Esophagus squamous epithelium (tissue), 5 donors: ENCODE measurements around the gene TBATA. TPM values are rescaled to one million over a fixed set of nuclear protein-coding genes. Genes with fewer than 3 reads are reported as not detected.
A peak's percentile ranks its signal among the peaks of the same experiment; 100 is the strongest.

Source experiments
- DNase-seq: peaks from one replicate; lab custom pipeline; 2025; lab: John Stamatoyannopoulos, UW
- H3K27ac ChIP-seq, 4 donors: fragments of 200-600 bp; sonication (generic); one replicate each; pipeline ENCODE4 v1.5.1; 2016 to 2019; ENCODE audit warnings: mild to moderate bottlenecking in 1 of 4
- H3K27me3 ChIP-seq, 4 donors: fragments of 200-600 bp; sonication (generic); 1 replicate in 3 of 4; 2 replicates in 1 of 4; pipeline versions ENCODE4 v1.5.1 to v1.6.0; 2017 to 2021; ENCODE audit warnings: antibody characterized with exemption in 1 of 4
- H3K36me3 ChIP-seq, 3 donors: fragments of 200-600 bp; sonication (generic); one replicate each; pipeline ENCODE4 v1.5.1; 2016 to 2019
- H3K4me1 ChIP-seq, 3 donors: fragments of 200-600 bp; sonication (generic); one replicate each; pipeline ENCODE4 v1.5.1; 2017 to 2019
- H3K4me3 ChIP-seq, 4 donors: fragments of 200-600 bp; sonication (generic); 1 replicate in 3 of 4; 2 replicates in 1 of 4; pipeline ENCODE4 v1.5.1; 2016 to 2019; ENCODE audit warnings: mild to moderate bottlenecking in 2 of 4, moderate library complexity in 1 of 4
- H3K9me3 ChIP-seq, 3 donors: fragments of 200-600 bp; sonication (generic); one replicate each; pipeline ENCODE4 v1.5.1; 2016 to 2019
- POLR2A ChIP-seq, 4 donors: fragments of 450-650 bp; IDR thresholded peaks; one replicate each; pipeline ENCODE4 v1.6.1; 2017; ENCODE audit warnings: antibody characterized with exemption in 4 of 4, mild to moderate bottlenecking in 4 of 4, moderate library complexity in 3 of 4
- WGBS, 2 donors: methylation state at CpG; one replicate each; pipeline ENCODE4 v1.1.5; 2018; 5-methylcytosine and 5-hydroxymethylcytosine counted together
- intact Hi-C: fragments of 100-400 bp; cut with DNase I; formaldehyde crosslinking; loops from one replicate; pipeline ENCODE4 v1.15.0; 2022
- total RNA-seq, 4 donors: library from RNA; depleted of rRNA; stranded (reverse); fragments of >200 nt; gene quantifications; one replicate each; pipeline ENCODE4 v1.1.0, GENCODE V29; 2016
- TF ChIP-seq, protein P1 (sequence below), 6 experiments: fragments of 450-650 bp in 4 of 6; fragments of 200-600 bp in 2 of 6; sonication (generic) in 2 of 6; IDR thresholded peaks; one replicate each; pipeline ENCODE4 v1.5.1; 2016 to 2019; ENCODE audit warnings: antibody characterized with exemption in 6 of 6, mild to moderate bottlenecking in 4 of 6, moderate library complexity in 4 of 6
- donor health status: DM: yes; HTN: yes; CAD: no.

The TBATA gene
- total RNA-seq, 4 donors from 2014 or later: not detected

DNA sequence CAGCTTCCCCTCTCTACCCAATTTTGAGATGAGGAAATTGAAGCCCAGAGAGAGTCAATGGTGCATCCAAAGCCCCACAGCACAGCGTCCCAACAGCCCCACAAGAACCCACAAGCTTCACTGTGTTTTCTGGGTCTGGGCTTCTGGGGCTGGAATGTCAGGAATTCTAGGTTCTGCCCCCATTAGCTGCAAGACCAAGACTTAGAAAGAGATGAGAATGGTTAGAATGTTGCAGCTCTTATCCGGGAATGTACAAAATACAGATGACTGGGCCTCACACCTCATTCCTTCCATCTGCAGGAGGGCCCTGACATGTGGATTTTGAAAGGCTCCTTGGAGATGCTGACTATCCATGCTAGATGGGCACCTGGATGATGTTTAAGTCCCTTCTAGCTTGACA lies 24.5 kb upstream of the TBATA start:
- TF ChIP-seq, protein P1, sequence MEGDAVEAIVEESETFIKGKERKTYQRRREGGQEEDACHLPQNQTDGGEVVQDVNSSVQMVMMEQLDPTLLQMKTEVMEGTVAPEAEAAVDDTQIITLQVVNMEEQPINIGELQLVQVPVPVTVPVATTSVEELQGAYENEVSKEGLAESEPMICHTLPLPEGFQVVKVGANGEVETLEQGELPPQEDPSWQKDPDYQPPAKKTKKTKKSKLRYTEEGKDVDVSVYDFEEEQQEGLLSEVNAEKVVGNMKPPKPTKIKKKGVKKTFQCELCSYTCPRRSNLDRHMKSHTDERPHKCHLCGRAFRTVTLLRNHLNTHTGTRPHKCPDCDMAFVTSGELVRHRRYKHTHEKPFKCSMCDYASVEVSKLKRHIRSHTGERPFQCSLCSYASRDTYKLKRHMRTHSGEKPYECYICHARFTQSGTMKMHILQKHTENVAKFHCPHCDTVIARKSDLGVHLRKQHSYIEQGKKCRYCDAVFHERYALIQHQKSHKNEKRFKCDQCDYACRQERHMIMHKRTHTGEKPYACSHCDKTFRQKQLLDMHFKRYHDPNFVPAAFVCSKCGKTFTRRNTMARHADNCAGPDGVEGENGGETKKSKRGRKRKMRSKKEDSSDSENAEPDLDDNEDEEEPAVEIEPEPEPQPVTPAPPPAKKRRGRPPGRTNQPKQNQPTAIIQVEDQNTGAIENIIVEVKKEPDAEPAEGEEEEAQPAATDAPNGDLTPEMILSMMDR (IDR thresholded peaks at IDR 0.05): no peak
- TF ChIP-seq POLR2A (IDR thresholded peaks at IDR 0.05): no peak
- Histone ChIP-seq H3K27me3 (no peaks in the 10 kb centered on the region), H3K27ac (peak overlapping the region in 2 of 4 donors; percentile 14 to 71), H3K36me3 (no peaks in the 10 kb centered on the region), H3K4me1 (peaks cover 7 to 70% (median 8%) of the 10 kb centered on the region in 3 donors), H3K9me3 (no peaks in the 10 kb centered on the region), H3K4me3 (no peak overlapping the region)
- 84 to 87% methylated on average over 1 to 2 of the region's 2 CpGs for WGBS, 2 donors
- intact Hi-C loops: loop anchor here (5.0 kb wide), 1 partner anchor 68 kb away; no protein-coding TSS in a partner anchor
- DNase-seq: no peak

DNA sequence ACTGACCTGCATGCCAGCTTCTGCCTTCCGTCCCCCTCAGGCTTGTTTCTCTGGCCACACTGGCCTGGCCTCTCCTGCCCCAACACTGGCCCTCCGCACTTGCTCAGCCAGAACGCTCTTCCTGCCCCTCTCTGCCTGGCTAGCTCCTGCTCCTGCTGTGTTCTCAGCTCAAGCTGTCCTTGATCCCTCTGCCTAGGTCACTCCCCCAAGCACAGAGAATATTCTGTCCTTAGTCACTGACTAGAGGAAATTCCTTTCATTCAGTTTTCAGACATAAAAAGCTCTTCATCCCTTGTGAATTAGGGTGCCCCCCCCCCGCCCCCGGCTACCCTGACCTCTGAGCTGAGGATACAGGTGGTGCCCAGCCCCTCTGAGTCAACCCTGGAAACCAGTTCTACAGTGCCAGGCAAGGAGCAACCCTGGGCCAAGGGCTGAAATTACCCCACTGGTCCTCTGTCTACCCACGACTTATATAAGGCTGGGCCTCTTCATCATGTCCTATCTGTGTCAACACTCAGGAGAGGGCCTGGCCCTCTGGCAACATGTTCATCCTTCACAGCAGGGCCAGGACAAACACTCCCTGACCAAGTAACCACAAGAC lies 23.9 kb upstream of the TBATA start:
- Histone ChIP-seq H3K4me3 (no peak overlapping the region), H3K27me3 (no peaks in the 10 kb centered on the region), H3K36me3 (no peaks in the 10 kb centered on the region), H3K27ac (peak overlapping the region in 3 of 4 donors; percentile 14 to 71 (median 21)), H3K4me1 (peaks cover 8 to 72% (median 8%) of the 10 kb centered on the region in 3 donors), H3K9me3 (no peaks in the 10 kb centered on the region)
- intact Hi-C loops: no loop called here
- DNase-seq: no peak
- no peak for TF ChIP-seq POLR2A (IDR thresholded peaks at IDR 0.05)
- TF ChIP-seq, protein P1 (IDR thresholded peaks at IDR 0.05): no peak
- WGBS, 2 donors: 62 to 98% methylated on average over 3 to 5 of the region's 6 CpGs

DNA sequence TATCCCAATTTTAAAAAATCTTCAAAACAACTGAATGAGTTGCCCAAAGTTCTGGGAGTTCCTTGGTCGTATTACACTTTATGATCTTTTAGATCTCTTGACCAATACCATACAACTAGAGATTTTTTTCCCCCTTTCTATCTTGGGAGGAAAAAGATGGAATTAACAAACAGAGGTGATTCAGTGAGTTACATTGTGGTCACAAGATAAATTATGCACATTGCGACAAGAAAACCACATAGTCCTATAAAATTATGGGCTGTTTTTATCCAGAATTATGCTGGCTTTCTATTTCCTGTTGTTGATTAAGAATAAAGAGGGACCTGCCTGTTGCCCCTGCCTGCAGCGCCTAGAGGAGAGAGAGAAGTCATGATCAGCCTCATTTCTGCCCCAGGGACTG lies 22.4 kb upstream of the TBATA start:
- H3K36me3 ChIP-seq: no peaks in the 10 kb centered on the region
- no peak for TF ChIP-seq POLR2A (IDR thresholded peaks at IDR 0.05)
- TF ChIP-seq, protein P1 (IDR thresholded peaks at IDR 0.05): no peak
- no peak overlapping the region for H3K27ac ChIP-seq
- DNase-seq: no peak
- whole genome bisulfite sequencing, 2 donors: 66 to 82% methylated on average over 3 of the region's 3 CpGs
- no peaks in the 10 kb centered on the region for H3K9me3 ChIP-seq
- H3K4me3 ChIP-seq: no peak overlapping the region
- no peaks in the 10 kb centered on the region for H3K27me3 ChIP-seq
- peaks cover 8 to 79% (median 12%) of the 10 kb centered on the region in 3 donors for H3K4me1 ChIP-seq
- intact Hi-C loops: no loop called here

DNA sequence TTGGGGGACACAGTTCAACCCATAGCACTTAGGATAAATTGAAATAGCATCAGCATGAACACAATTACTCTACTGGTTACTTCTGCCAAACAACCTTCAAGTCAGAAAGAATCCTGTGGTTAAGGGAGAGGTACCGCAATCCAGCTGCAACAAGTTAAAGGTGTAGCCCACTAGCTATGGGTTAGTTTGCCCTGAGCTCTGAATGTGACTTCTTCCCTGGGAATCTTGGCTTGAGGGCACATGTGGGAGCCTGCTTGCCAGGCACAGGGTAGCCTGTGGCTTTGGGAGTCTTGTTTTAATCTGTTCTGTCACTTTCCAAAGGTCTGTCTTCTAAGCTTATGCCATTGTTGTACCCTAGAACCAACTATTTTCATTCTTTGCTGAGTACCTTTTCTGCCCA lies 21.7 kb upstream of the TBATA start:
- TF ChIP-seq POLR2A (IDR thresholded peaks at IDR 0.05): no peak
- TF ChIP-seq, protein P1 (IDR thresholded peaks at IDR 0.05): no peak
- WGBS, 2 donors: 86 to 100% methylated on average over 1 of the region's 1 CpG
- H3K27me3 ChIP-seq: no peaks in the 10 kb centered on the region
- H3K27ac ChIP-seq: no peak overlapping the region
- peaks cover 8 to 72% (median 12%) of the 10 kb centered on the region in 3 donors for H3K4me1 ChIP-seq
- no peak overlapping the region for H3K4me3 ChIP-seq
- H3K9me3 ChIP-seq: no peaks in the 10 kb centered on the region
- DNase-seq: no peak
- intact Hi-C loops: no loop called here
- H3K36me3 ChIP-seq: no peaks in the 10 kb centered on the region

DNA sequence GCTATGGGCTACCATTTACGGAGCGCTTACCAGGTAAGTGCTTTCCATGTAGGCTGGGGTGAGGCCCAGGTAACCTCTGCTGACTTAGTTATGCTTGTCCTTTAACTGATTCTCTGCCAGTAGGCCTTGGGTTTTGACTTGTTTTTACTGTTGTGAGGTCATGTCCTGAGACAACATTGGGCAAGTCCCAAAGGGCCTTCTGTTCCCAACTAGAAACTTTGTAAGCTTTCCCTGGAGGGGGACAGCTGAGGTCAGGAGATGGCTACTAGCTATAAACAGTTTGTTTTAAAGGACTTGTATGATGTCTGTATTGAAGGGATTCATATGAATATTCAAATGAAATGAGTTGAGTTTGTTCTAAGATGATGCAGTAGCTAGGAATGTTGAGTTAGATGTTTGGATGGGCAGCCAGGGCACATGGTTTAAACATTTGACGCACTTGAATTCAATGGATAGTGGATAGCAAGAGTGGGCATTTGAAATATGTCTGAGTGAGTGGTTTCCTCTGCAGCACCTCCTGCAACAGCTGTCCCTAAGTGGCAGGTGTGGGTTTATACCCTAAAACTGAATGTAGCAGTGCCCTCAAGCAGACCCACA lies 20.5 kb upstream of the TBATA start:
- DNase-seq: no peak
- no peak overlapping the region for H3K4me3 ChIP-seq
- intact Hi-C loops: no loop called here
- H3K4me1 ChIP-seq: peaks cover 8 to 65% (median 12%) of the 10 kb centered on the region in 3 donors
- TF ChIP-seq POLR2A (IDR thresholded peaks at IDR 0.05): no peak
- TF ChIP-seq, protein P1 (IDR thresholded peaks at IDR 0.05): no peak
- H3K27ac ChIP-seq: peak overlapping the region in 3 of 4 donors; percentile 69 to 90 (median 87)
- H3K9me3 ChIP-seq: no peaks in the 10 kb centered on the region
- 94 to 96% methylated on average over 3 of the region's 3 CpGs for WGBS, 2 donors
- H3K36me3 ChIP-seq: no peaks in the 10 kb centered on the region
- no peaks in the 10 kb centered on the region for H3K27me3 ChIP-seq
